Activated T-helper 2 cell treated with anti-CD3 and anti-CD28 coated beads, Interferon-gamma antibody, Interleukin-2, Interleukin-4, amounts not matched to agents 10 μg/mL and 5 μg/mL and 100 μg/mL, durations not matched to agents 14 hours and 24 hours and 36 hours (primary cell): ENCODE data around the gene LMO1. TPM values are rescaled to one million over a fixed set of nuclear protein-coding genes. Genes with fewer than 3 reads are reported as not detected.

Source experiments
- DNase-seq: peaks from one replicate; pipeline ENCODE4 v3.0.0; 2021; ENCODE audit warnings: low spot score
- H3K27ac Mint-ChIP-seq: one replicate; pipeline ENCODE4 v1.8.0; 2021; ENCODE audit warnings: mixed read lengths
- H3K27me3 Mint-ChIP-seq: one replicate; pipeline ENCODE4 v1.8.0; 2021; ENCODE audit warnings: low read depth, mixed read lengths
- H3K36me3 Mint-ChIP-seq: one replicate; pipeline ENCODE4 v1.8.0; 2021; ENCODE audit warnings: low read depth, mixed read lengths
- H3K4me1 Mint-ChIP-seq: one replicate; pipeline ENCODE4 v1.8.0; 2021; ENCODE audit warnings: low read depth, mixed read lengths
- H3K4me3 Mint-ChIP-seq: one replicate; pipeline ENCODE4 v1.8.0; 2021; ENCODE audit warnings: low read depth, mild to moderate bottlenecking, moderate library complexity, mixed read lengths
- H3K9me3 Mint-ChIP-seq: one replicate; pipeline ENCODE4 v1.8.0; 2021; ENCODE audit warnings: mixed read lengths
- intact Hi-C: fragments of 100-400 bp; cut with micrococcal nuclease; formaldehyde crosslinking; loops from one replicate; pipeline ENCODE4 v1.15.1; 2023
- total RNA-seq: library from RNA; stranded (reverse); gene quantifications from 2 replicates; pipeline ENCODE4 v1.2.3, GENCODE V29; 2022

LMO1 gene
- total RNA-seq, 1 donor from 2014 or later: not detected

GRCh38 chr11:8267280-8267679 is 3.6 kb upstream of the LMO1 start:
- Mint-ChIP-seq H3K4me3 (no peak overlapping the region), H3K27ac (no peak overlapping the region), H3K27me3 (peaks cover 85% of the 10 kb centered on the region), H3K36me3 (no peaks in the 10 kb centered on the region), H3K4me1 (peaks cover 8% of the 10 kb centered on the region), H3K9me3 (no peaks in the 10 kb centered on the region)
- no peak for DNase-seq
- intact Hi-C loops: no loop called here

DNA sequence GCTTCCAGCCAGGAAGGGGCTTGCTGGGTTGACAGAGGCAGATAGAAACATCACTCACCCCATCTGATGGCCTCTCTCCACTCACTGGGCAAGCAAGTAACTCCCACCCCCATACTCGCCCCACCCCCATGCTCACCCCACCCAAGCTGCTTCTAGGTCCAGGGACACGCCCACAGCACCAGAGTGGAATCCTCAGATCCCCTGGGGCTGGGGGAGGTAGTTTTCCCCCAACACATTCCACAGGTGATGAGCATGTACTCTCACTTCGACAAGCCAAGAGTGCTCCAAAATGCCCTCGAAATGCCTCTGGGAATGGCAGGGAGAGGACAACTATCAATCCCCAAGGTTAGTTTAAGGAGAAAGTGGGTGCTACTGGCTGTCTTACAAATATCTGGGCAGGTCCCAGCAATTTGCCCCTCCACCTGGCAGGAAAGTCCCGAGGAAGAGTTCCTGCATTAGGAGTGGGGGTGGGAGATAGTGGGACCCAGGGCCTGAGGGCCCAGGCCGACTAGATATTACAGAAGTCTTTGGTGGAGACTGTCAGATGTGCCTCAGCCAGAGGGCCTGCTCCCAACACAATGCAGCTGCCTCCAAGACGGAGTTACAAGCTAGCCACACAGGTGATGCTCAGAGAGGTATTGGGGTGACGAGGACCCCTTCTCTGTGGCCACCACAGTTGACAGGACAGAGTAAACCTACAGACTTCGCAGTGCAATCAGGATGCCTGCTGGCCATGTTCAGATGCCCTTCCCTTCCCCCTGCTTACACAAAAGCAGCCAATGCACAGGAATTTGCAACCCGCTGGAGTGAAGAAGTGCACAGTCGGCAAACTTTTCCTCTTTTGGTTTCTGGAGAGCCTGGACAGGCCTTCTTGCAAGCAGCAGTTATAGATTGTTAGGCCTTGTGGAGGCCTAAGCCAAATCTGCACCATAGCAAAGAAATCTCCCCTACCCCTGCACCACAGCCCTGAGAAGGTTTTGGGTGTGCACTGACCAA is 2.9 kb upstream of the LMO1 start:
- H3K27me3 Mint-ChIP-seq: peaks cover 86% of the 10 kb centered on the region
- H3K4me3 Mint-ChIP-seq: no peak overlapping the region
- H3K36me3 Mint-ChIP-seq: no peaks in the 10 kb centered on the region
- peaks cover 8% of the 10 kb centered on the region for H3K4me1 Mint-ChIP-seq
- intact Hi-C loops: no loop called here
- no peak for DNase-seq
- H3K27ac Mint-ChIP-seq: no peak overlapping the region
- H3K9me3 Mint-ChIP-seq: no peaks in the 10 kb centered on the region

- DNase-seq: no peak
- no peak overlapping the region for H3K27ac Mint-ChIP-seq
- no peaks in the 10 kb centered on the region for H3K9me3 Mint-ChIP-seq
- H3K4me1 Mint-ChIP-seq: peaks cover 8% of the 10 kb centered on the region
- peaks cover 86% of the 10 kb centered on the region for H3K27me3 Mint-ChIP-seq
- intact Hi-C loops: loop anchor here (2.0 kb wide), 1 partner anchor 41 kb away; no protein-coding TSS in a partner anchor
- no peaks in the 10 kb centered on the region for H3K36me3 Mint-ChIP-seq
- no peak overlapping the region for H3K4me3 Mint-ChIP-seq
Observed at GRCh38 chr11:8265681-8266241, 2.1 kb upstream of the LMO1 start.

- no peaks in the 10 kb centered on the region for H3K9me3 Mint-ChIP-seq
- H3K4me1 Mint-ChIP-seq: peaks cover 8% of the 10 kb centered on the region
- H3K36me3 Mint-ChIP-seq: no peaks in the 10 kb centered on the region
- intact Hi-C loops: loop anchor here (2.0 kb wide), 1 partner anchor 70 kb away; no protein-coding TSS in a partner anchor
- peak overlapping the region; percentile 20 for H3K4me3 Mint-ChIP-seq
- H3K27ac Mint-ChIP-seq: no peak overlapping the region
- H3K27me3 Mint-ChIP-seq: peaks cover 70% of the 10 kb centered on the region
- no peak for DNase-seq
Observed at GRCh38 chr11:8263109-8263768, 439 bp downstream of the LMO1 start.

DNA sequence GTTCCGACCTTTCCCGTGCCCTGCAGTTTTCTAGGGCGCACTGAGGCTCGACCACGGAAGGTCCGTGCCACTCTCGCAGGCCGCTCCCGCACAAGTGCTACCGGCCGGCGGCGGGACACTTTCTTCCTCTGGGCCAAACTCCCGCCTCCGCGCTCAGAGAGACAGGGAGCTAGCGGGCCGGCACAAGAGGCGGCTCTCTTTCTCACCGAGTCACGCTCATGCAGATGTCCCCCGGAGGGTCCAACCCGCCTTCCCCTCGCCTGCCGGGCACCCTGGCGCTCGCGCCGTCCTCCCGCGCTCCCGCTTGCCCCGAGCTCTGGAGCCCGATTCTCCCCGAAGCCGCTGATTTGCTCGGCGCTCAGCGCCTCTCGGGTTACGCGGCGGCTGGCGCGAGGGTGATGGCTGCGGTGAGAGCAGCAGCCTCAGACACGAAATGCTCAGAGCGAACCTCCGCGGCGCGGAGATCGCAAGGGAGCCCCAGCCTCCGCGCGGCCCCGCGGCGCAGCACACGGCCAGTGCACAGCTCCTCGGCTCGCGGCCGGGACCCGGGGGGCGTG is 1.0 kb downstream of the LMO1 start:
- Mint-ChIP-seq H3K9me3 (no peaks in the 10 kb centered on the region), H3K36me3 (no peaks in the 10 kb centered on the region), H3K27ac (no peak overlapping the region), H3K4me1 (peaks cover 8% of the 10 kb centered on the region), H3K4me3 (peak overlapping the region; percentile 5), H3K27me3 (peaks cover 70% of the 10 kb centered on the region)
- intact Hi-C loops: loop anchor here (2.0 kb wide), 1 partner anchor 70 kb away; no protein-coding TSS in a partner anchor
- DNase-seq: no peak

DNA sequence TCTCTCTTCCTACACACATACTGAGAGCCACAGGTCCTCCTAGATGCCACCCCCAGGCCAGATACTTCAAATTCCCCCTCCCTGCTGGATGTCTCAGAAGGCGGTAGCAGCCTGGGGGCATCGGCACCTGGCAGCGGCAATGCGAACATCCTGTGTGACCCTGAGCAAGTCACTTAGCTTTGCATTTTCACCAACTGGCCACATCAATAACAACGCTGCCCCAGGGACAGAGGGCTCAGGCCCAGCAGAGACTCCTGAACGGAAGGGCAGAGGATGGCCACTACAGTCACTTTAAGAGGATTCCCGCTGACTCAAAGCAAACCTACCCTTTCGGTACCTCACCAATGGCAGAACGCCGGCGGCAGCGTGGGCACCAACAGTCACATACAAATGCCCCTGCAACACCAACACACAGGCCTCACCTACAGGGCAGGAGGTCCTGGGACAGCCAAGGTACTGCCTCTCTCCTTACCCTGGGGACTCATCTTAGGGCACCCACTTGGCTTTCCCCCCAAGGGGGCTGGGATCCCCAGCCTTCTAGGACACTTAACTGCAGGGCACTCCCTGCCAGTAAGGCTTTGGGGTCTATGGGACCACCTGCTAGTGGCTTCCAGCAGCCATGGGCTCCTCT is 1.6 kb downstream of the LMO1 start:
- intact Hi-C loops: loop anchor here (2.0 kb wide), 1 partner anchor 69 kb away; no protein-coding TSS in a partner anchor
- no peaks in the 10 kb centered on the region for H3K9me3 Mint-ChIP-seq
- DNase-seq: no peak
- H3K4me1 Mint-ChIP-seq: peaks cover 8% of the 10 kb centered on the region
- no peaks in the 10 kb centered on the region for H3K36me3 Mint-ChIP-seq
- H3K4me3 Mint-ChIP-seq: no peak overlapping the region
- peaks cover 64% of the 10 kb centered on the region for H3K27me3 Mint-ChIP-seq
- H3K27ac Mint-ChIP-seq: no peak overlapping the region

GRCh38 chr11:8261291-8261690 is 2.4 kb downstream of the LMO1 start:
- H3K4me3 Mint-ChIP-seq: no peak overlapping the region
- H3K27ac Mint-ChIP-seq: no peak overlapping the region
- no peaks in the 10 kb centered on the region for H3K36me3 Mint-ChIP-seq
- H3K4me1 Mint-ChIP-seq: peaks cover 8% of the 10 kb centered on the region
- H3K27me3 Mint-ChIP-seq: peaks cover 57% of the 10 kb centered on the region
- intact Hi-C loops: no loop called here
- no peaks in the 10 kb centered on the region for H3K9me3 Mint-ChIP-seq
- no peak for DNase-seq

DNA sequence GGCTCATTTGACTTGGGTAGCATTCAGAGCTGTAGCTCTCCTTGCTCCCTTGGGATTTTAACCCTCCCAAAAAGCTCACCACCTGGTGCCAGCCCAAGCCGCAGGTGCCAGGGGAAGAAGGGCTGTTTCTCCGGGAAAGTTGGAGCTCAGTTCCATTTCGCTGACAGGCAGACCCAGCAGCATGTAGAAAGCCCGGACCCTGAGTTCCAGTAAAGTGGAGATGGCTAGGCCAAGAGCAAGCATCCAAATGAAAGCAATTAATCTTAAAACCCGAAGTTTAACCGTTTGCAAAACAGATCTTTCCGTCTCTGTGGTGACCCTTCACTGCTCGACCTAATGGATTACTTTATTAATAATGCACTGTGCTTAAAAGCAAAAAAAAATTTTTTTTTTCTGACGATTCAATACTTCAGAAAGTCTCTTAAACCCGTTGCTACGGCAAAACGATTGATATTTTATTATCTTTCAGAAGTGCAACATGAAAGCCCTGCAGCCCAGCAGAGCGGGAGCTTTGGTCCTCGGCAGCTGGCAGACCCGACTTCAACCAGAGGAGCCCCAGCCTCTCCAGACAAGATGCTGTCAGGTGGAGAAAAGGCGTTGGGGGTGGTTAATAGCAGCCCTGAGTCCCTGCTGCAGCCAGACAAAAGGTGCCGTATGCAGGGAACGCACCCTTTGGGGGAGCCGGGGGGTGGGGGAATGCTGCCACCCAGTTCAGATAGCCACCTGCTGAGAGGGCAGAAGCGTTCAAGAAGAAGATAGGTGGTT is 3.3 kb downstream of the LMO1 start:
- H3K27me3 Mint-ChIP-seq: peaks cover 49% of the 10 kb centered on the region
- no peak overlapping the region for H3K4me3 Mint-ChIP-seq
- H3K9me3 Mint-ChIP-seq: no peaks in the 10 kb centered on the region
- no peaks in the 10 kb centered on the region for H3K36me3 Mint-ChIP-seq
- intact Hi-C loops: no loop called here
- H3K4me1 Mint-ChIP-seq: peaks cover 8% of the 10 kb centered on the region
- H3K27ac Mint-ChIP-seq: no peak overlapping the region
- no peak for DNase-seq

DNA sequence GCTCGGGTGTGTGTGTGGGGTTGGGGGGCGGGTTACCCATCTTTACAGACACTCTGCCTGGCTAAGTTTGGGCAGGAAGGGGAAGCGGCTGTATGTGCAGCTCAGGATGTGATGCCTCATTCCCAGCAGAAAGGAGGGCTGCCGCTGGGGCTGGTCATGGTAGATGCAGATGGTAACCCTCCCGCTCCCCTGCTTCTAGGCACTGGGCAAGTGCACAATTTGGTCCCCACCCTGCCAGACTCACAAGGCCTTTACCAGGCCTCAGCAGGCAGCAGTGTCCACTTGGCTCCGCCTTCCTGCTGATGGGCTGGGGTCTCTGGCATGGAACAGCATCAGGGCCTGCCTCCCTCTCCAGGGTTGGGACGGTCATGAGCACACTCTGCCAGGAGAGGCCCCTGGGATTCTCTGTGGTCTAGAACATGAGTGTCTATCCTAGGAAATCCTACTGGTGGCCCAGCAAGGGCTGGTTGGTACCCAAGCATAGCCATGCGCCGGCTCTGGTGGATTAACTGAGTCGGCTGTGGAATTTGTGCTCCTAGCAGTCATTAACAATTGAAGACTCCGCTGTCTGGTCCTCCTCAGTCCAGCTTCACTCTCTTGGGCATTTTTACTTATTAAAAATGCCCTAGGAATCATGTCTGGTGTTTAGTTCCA is 4.2 kb downstream of the LMO1 start:
- peaks cover 8% of the 10 kb centered on the region for H3K4me1 Mint-ChIP-seq
- H3K4me3 Mint-ChIP-seq: no peak overlapping the region
- no peak for DNase-seq
- intact Hi-C loops: no loop called here
- H3K9me3 Mint-ChIP-seq: no peaks in the 10 kb centered on the region
- peaks cover 40% of the 10 kb centered on the region for H3K27me3 Mint-ChIP-seq
- no peak overlapping the region for H3K27ac Mint-ChIP-seq
- no peaks in the 10 kb centered on the region for H3K36me3 Mint-ChIP-seq

DNA sequence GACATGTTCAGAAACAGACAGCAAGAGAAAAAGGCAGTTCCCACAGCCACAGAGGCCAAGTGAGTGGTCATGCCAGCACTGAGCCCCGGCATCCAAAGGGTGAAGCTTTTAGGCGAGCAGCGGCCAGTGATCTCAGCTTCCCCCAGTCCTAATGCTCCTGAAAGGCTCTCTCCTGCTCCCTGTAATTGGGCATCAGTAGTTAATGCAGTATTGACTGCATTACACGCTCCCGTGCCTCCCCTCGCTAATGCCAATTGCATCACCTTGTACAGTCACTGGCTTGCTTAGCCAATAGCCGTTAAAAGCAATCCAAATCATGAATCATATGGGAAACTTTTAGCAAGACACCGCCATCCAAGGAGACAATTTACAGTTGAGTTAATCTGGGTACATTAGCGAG is 4.9 kb downstream of the LMO1 start:
- Mint-ChIP-seq H3K4me1 (peaks cover 4% of the 10 kb centered on the region), H3K4me3 (no peak overlapping the region), H3K27me3 (peaks cover 33% of the 10 kb centered on the region), H3K36me3 (no peaks in the 10 kb centered on the region), H3K9me3 (no peaks in the 10 kb centered on the region), H3K27ac (no peak overlapping the region)
- DNase-seq: no peak
- intact Hi-C loops: no loop called here

GRCh38 chr11:8258289-8258688 is 5.4 kb downstream of the LMO1 start:
- Mint-ChIP-seq H3K9me3 (no peaks in the 10 kb centered on the region), H3K4me3 (no peak overlapping the region), H3K4me1 (no peaks in the 10 kb centered on the region), H3K27me3 (peaks cover 29% of the 10 kb centered on the region), H3K27ac (no peak overlapping the region), H3K36me3 (no peaks in the 10 kb centered on the region)
- no peak for DNase-seq
- intact Hi-C loops: no loop called here
